Gastrocnemius medialis (tissue), 4 donors: Measurements from ENCODE around the gene SMAD6. TPM values are rescaled to one million over a fixed set of nuclear protein-coding genes. Genes with fewer than 3 reads are reported as not detected.

ENCODE experiments used
- ATAC-seq, 2 donors: fragments of 150-250 bp; one replicate each; pipeline ENCODE4 v1.9.1; 2016
- DNase-seq, 2 donors: peaks; one replicate each; pipeline ENCODE4 v3.0.0-alpha.2; 2019
- H3K27ac ChIP-seq, 4 donors: fragments of 200-600 bp; sonication (generic); 1 replicate in 1 of 4; 2 replicates in 3 of 4; pipeline ENCODE4 v1.5.1; 2016 to 2018; ENCODE audit warnings: mild to moderate bottlenecking in 2 of 4, moderate library complexity in 1 of 4
- H3K27me3 ChIP-seq, 3 donors: fragments of 200-600 bp; sonication (generic) in 2 of 3; 1 replicate in 1 of 3; 2 replicates in 2 of 3; pipeline versions ENCODE4 v1.5.1 to v1.6.0; 2016 to 2019; ENCODE audit warnings: mild to moderate bottlenecking in 1 of 3, moderate library complexity in 1 of 3
- H3K36me3 ChIP-seq, 2 donors: fragments of 200-600 bp; sonication (generic) in 1 of 2; one replicate each; pipeline ENCODE4 v1.5.1; 2017 to 2018
- H3K4me1 ChIP-seq, 2 donors: fragments of 200-600 bp; sonication (generic) in 1 of 2; one replicate each; pipeline ENCODE4 v1.5.1; 2016 to 2017; ENCODE audit warnings: mild to moderate bottlenecking in 2 of 2
- H3K4me3 ChIP-seq, 4 donors: fragments of 200-600 bp; sonication (generic) in 3 of 4; 1 replicate in 1 of 4; 2 replicates in 3 of 4; pipeline ENCODE4 v1.5.1; 2016 to 2019; ENCODE audit warnings: mild to moderate bottlenecking in 2 of 4
- H3K9me3 ChIP-seq, 3 donors: fragments of 200-600 bp; sonication (generic) in 2 of 3; 1 replicate in 1 of 3; 2 replicates in 2 of 3; pipeline ENCODE4 v1.5.1; 2016 to 2019
- POLR2A ChIP-seq, 2 donors: fragments of 450-650 bp; IDR thresholded peaks; one replicate each; pipeline ENCODE4 v1.6.1; 2017; ENCODE audit warnings: antibody characterized with exemption in 2 of 2, mild to moderate bottlenecking in 2 of 2, moderate library complexity in 2 of 2
- in situ Hi-C, 4 donors: fragments of 200-750 bp; cut with MboI; loops; one replicate each; pipeline versions ENCODE4 v1.15.0 to v1.8.0; 2017; ENCODE audit warnings: low sequenced_read_pairs in 4 of 4
- intact Hi-C: fragments of 100-400 bp; cut with DNase I; formaldehyde crosslinking; loops from one replicate; pipeline ENCODE4 v1.15.1; 2023; ENCODE audit warnings: low total_unique reads
- total RNA-seq, 4 donors: library from RNA; depleted of rRNA; stranded (reverse); fragments of >200 nt; gene quantifications; one replicate each; pipeline versions ENCODE4 v1.1.0 to v1.2.3, GENCODE V29; 2016
- TF ChIP-seq, protein P1 (sequence below), 5 experiments: fragments of 450-650 bp in 3 of 5; fragments of 200-600 bp in 2 of 5; sonication (generic) in 2 of 5; IDR thresholded peaks in 4 of 5; conservative IDR thresholded peaks in 1 of 5; 1 replicate in 4 of 5; 2 replicates in 1 of 5; pipeline ENCODE4 v1.5.1; 2016 to 2019; ENCODE audit warnings: antibody characterized with exemption in 5 of 5, mild to moderate bottlenecking in 3 of 5, moderate library complexity in 3 of 5

The SMAD6 gene
- total RNA-seq, 4 donors from 2014 or later = 2.2 to 3.7 (median 2.4) TPM

- ATAC-seq (peak; percentile 41 to 62), DNase-seq (peak in 1 of 2 donors; percentile 54)
- in situ Hi-C loops = no loop called here
- no peak for TF ChIP-seq POLR2A (IDR thresholded peaks at IDR 0.05)
- TF ChIP-seq, protein P1, sequence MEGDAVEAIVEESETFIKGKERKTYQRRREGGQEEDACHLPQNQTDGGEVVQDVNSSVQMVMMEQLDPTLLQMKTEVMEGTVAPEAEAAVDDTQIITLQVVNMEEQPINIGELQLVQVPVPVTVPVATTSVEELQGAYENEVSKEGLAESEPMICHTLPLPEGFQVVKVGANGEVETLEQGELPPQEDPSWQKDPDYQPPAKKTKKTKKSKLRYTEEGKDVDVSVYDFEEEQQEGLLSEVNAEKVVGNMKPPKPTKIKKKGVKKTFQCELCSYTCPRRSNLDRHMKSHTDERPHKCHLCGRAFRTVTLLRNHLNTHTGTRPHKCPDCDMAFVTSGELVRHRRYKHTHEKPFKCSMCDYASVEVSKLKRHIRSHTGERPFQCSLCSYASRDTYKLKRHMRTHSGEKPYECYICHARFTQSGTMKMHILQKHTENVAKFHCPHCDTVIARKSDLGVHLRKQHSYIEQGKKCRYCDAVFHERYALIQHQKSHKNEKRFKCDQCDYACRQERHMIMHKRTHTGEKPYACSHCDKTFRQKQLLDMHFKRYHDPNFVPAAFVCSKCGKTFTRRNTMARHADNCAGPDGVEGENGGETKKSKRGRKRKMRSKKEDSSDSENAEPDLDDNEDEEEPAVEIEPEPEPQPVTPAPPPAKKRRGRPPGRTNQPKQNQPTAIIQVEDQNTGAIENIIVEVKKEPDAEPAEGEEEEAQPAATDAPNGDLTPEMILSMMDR (IDR thresholded peaks at IDR 0.05 in 4 of 5, conservative IDR thresholded peaks at IDR 0.05 in 1 of 5) = no peak
- Histone ChIP-seq H3K9me3 (no peaks in the 10 kb centered on the region), H3K36me3 (no peaks in the 10 kb centered on the region), H3K27me3 (peaks cover 0 to 5% (median 0%) of the 10 kb centered on the region in 3 donors), H3K27ac (peak overlapping the region; percentile 58 to 87 (median 84)), H3K4me3 (peak overlapping the region; percentile 62 to 93 (median 84)), H3K4me1 (peaks cover 6 to 12% of the 10 kb centered on the region in 2 donors)
- intact Hi-C loops = loop anchor here (1.0 to 10.0 kb wide), 4 partner anchors 71 to 317 kb away; partner anchors contain the start of gene MAP2K1
These were observed 508 bp upstream of the SMAD6 start for GRCh38 chr15:66701422-66702034.

- DNase-seq (no peak), ATAC-seq (no peak)
- H3K27ac ChIP-seq = peak overlapping the region in 3 of 4 donors; percentile 84 to 87 (median 85)
- H3K4me3 ChIP-seq = peak overlapping the region; percentile 62 to 93 (median 84)
- intact Hi-C loops (loop anchor here (1.0 to 10.0 kb wide), 3 partner anchors 70 to 318 kb away; partner anchors contain the start of gene MAP2K1), in situ Hi-C loops (no loop called here)
- peaks cover 6 to 22% of the 10 kb centered on the region in 2 donors for H3K4me1 ChIP-seq
- H3K9me3 ChIP-seq = no peaks in the 10 kb centered on the region
- TF ChIP-seq POLR2A (IDR thresholded peaks at IDR 0.05) = no peak
- TF ChIP-seq, protein P1 (IDR thresholded peaks at IDR 0.05 in 4 of 5, conservative IDR thresholded peaks at IDR 0.05 in 1 of 5) = no peak
- H3K36me3 ChIP-seq = no peaks in the 10 kb centered on the region
- peaks cover 0 to 5% (median 0%) of the 10 kb centered on the region in 3 donors for H3K27me3 ChIP-seq
These were observed 927 bp downstream of the SMAD6 start for GRCh38 chr15:66702787-66703539.

GRCh38 chr15:66703540-66703941, 1.5 kb downstream of the SMAD6 start:
- ATAC-seq (no peak), DNase-seq (peak in 1 of 2 donors; percentile 25)
- in situ Hi-C loops (no loop called here), intact Hi-C loops (loop anchor here (2.0 to 10.0 kb wide), 2 partner anchors 69 to 319 kb away; partner anchors contain the start of gene MAP2K1)
- H3K4me1 ChIP-seq = peaks cover 6 to 22% of the 10 kb centered on the region in 2 donors
- no peaks in the 10 kb centered on the region for H3K9me3 ChIP-seq
- H3K27me3 ChIP-seq = peaks cover 0 to 5% (median 0%) of the 10 kb centered on the region in 3 donors
- H3K4me3 ChIP-seq = peak overlapping the region; percentile 62 to 93 (median 84)
- no peaks in the 10 kb centered on the region for H3K36me3 ChIP-seq
- H3K27ac ChIP-seq = peak overlapping the region in 3 of 4 donors; percentile 84 to 87 (median 85)
- TF ChIP-seq, protein P1 (IDR thresholded peaks at IDR 0.05 in 4 of 5, conservative IDR thresholded peaks at IDR 0.05 in 1 of 5) = no peak
- no peak for TF ChIP-seq POLR2A (IDR thresholded peaks at IDR 0.05)

GRCh38 chr15:66704019-66704802, 2.2 kb downstream of the SMAD6 start:
- TF ChIP-seq POLR2A (IDR thresholded peaks at IDR 0.05) = no peak
- TF ChIP-seq, protein P1 (IDR thresholded peaks at IDR 0.05 in 4 of 5, conservative IDR thresholded peaks at IDR 0.05 in 1 of 5) = no peak
- intact Hi-C loops = loop anchor here (10.0 kb wide), 1 partner anchor 319 kb away; the partner anchor contains the start of gene MAP2K1
- H3K36me3 ChIP-seq = no peaks in the 10 kb centered on the region
- H3K27ac ChIP-seq = peak overlapping the region in 3 of 4 donors; percentile 10 to 84 (median 44)
- no peak for ATAC-seq
- peak overlapping the region; percentile 62 to 93 (median 84) for H3K4me3 ChIP-seq
- no peak for DNase-seq
- H3K4me1 ChIP-seq = peaks cover 6 to 22% of the 10 kb centered on the region in 2 donors
- in situ Hi-C loops = no loop called here
- H3K27me3 ChIP-seq = peaks cover 0 to 5% (median 0%) of the 10 kb centered on the region in 3 donors
- H3K9me3 ChIP-seq = no peaks in the 10 kb centered on the region
